Activated T-helper 17 cell treated with anti-CD3 and anti-CD28 coated beads, Interleukin-2, amount 50 U/mL, for 72 hours (primary cell): Measurements from ENCODE around the gene HSDL1. TPM values are rescaled to one million over a fixed set of nuclear protein-coding genes. Genes with fewer than 3 reads are reported as not detected.

Source experiments
- ATAC-seq: fragments of 150-1000 bp; cut with Tn5 transposase; replicated peaks from 2 replicates; pipeline ENCODE4 v1.10.0; 2021; ENCODE audit warnings: mild to moderate bottlenecking, moderate library complexity
- H3K27ac Mint-ChIP-seq: one replicate; pipeline ENCODE4 v1.8.0; 2022; ENCODE audit warnings: mixed read lengths
- H3K27me3 Mint-ChIP-seq: one replicate; pipeline ENCODE4 v1.8.0; 2022; ENCODE audit warnings: mixed read lengths
- H3K36me3 Mint-ChIP-seq: one replicate; pipeline ENCODE4 v1.8.0; 2022; ENCODE audit warnings: low read depth, mild to moderate bottlenecking, mixed read lengths
- H3K4me1 Mint-ChIP-seq: one replicate; pipeline ENCODE4 v1.8.0; 2022; ENCODE audit warnings: mixed read lengths
- H3K4me3 Mint-ChIP-seq: one replicate; pipeline ENCODE4 v1.8.0; 2022; ENCODE audit warnings: mild to moderate bottlenecking, mixed read lengths
- H3K9me3 Mint-ChIP-seq: one replicate; pipeline ENCODE4 v1.8.0; 2022; ENCODE audit warnings: mixed read lengths
- total RNA-seq, 2 donors: library from RNA; stranded (reverse); gene quantifications; one replicate each; pipeline ENCODE4 v1.2.3, GENCODE V29; 2022

HSDL1 gene
- total RNA-seq, 2 donors from 2014 or later, result 9.9 to 14.6 TPM

GRCh38 chr16:84091460-84091859 lies 53.5 kb downstream of the HSDL1 start:
- no peak overlapping the region for H3K27ac Mint-ChIP-seq
- H3K4me3 Mint-ChIP-seq, result no peak overlapping the region
- ATAC-seq, result no peak
- H3K36me3 Mint-ChIP-seq, result peaks cover 99% of the 10 kb centered on the region
- no peaks in the 10 kb centered on the region for H3K9me3 Mint-ChIP-seq
- H3K27me3 Mint-ChIP-seq, result no peaks in the 10 kb centered on the region
- peaks cover 19% of the 10 kb centered on the region for H3K4me1 Mint-ChIP-seq

DNA sequence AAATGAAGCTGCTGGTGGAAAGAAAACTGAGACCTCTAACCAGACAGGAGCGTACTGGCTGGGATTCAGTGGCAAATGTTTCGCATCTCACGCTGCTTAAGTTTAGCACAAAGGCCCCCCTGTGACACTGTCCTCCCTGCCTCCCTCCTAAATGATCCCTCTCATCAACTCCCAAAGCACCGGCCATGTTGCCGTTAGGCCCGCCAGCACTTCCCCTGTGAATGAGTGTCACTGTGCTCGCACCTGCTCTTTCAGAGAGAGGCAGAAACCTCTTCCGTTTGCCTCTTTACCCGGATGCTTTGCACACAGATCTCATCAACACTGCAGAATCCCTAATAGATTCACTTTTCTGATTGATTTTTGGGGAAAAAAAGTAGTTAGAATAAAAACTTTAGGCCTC lies 54.8 kb downstream of the HSDL1 start:
- ATAC-seq, result no peak
- Mint-ChIP-seq H3K36me3 (peaks cover 95% of the 10 kb centered on the region), H3K4me3 (no peak overlapping the region), H3K9me3 (no peaks in the 10 kb centered on the region), H3K4me1 (peaks cover 25% of the 10 kb centered on the region), H3K27me3 (no peaks in the 10 kb centered on the region), H3K27ac (no peak overlapping the region)

DNA sequence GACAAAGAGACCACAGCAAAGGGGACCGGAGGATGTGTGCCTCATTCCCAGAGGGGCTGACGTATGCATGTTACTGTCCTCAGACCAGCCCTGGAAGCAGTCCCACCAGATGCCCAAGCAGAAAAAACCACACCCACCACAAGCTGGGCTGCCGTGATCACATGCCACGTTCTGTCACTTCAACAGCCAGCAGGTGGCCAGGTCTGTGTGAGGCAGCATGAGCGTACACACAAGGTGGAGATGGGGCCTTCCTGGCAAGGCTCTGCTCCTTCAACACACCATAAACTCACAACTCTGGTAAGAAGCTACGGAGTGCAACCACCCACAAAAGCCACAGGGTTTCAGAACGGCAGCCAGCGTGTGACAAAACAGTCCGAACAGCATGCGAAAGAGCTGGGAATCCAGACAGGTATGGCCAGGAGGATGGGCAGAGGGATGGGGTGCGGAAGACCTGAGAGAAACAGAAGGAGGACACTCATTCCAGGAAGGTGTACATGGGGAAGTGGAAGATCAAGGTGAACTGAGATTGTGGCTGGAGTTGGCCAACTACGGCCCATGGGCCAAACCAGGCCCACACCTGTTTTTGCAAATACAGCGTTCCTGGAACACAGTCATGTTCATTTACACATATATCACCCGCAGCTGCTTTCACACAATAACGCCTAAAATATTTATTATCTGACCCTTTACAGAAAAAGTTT lies 56.1 kb downstream of the HSDL1 start:
- H3K4me3 Mint-ChIP-seq, result peak overlapping the region; percentile 38

DNA sequence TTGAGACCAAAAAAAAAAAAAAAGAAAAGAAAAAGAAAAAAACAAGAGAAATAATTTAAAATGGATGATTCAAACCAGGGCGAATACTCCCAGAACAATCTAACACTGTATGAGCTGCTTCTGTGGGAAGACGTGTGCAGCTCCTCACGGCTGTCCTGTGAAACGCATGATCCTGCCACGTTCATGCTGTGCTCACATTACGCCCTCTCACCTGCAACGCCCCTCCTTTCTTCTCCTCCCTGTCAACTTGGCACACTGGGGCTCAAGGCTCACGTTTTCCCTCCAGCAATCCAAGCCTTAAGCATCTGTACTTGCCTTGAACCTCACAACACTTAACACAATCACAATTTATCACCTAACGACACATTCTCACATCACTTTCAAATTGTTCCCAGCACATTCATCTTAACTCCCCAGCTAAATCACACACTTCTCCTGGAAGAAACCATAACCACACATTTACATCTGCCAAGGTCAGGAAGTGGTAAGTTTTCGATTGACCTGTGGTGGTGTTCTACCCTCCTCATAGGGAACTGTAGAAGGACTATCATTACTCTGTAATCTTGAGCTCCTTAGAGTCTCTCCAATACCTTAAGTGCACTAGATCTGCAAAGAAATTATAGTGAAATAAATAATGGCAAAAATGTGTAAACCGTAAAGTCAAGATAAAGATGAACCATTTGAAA lies 57.4 kb downstream of the HSDL1 start:
- peaks cover 92% of the 10 kb centered on the region for H3K36me3 Mint-ChIP-seq
- H3K27ac Mint-ChIP-seq, result peak overlapping the region; percentile 1

More for the DNA sequence above, 56.1 kb downstream of the HSDL1 start:
- H3K36me3 Mint-ChIP-seq, result peaks cover 95% of the 10 kb centered on the region
- H3K27ac Mint-ChIP-seq, result peak overlapping the region; percentile 77
- no peaks in the 10 kb centered on the region for H3K9me3 Mint-ChIP-seq
- ATAC-seq, result peak; percentile 76
- no peaks in the 10 kb centered on the region for H3K27me3 Mint-ChIP-seq
- H3K4me1 Mint-ChIP-seq, result peaks cover 29% of the 10 kb centered on the region

DNA sequence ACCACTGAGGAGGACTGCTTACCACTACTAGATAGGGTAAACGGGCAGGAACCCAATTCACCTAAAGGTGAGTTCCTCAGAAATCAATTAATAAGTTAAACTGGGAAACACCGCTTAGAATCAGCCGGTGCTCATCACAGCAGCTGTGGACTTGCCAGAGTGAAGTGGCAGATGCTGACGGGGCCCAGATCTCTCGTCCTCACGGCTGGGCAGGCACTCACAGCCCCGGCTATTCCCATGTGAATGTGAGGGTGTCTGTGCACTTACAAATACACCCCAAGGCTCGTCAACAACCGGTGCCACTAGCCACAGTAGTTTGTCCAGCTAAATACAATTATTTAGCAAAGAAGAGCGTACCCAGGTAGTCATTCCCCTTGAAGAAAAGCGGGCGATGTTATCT lies 58.0 kb downstream of the HSDL1 start:
- peaks cover 29% of the 10 kb centered on the region for H3K4me1 Mint-ChIP-seq
- H3K9me3 Mint-ChIP-seq, result no peaks in the 10 kb centered on the region
- peaks cover 92% of the 10 kb centered on the region for H3K36me3 Mint-ChIP-seq
- no peak for ATAC-seq
- H3K4me3 Mint-ChIP-seq, result no peak overlapping the region
- no peak overlapping the region for H3K27ac Mint-ChIP-seq
- no peaks in the 10 kb centered on the region for H3K27me3 Mint-ChIP-seq

More for the DNA sequence above, 57.4 kb downstream of the HSDL1 start:
- Mint-ChIP-seq H3K27me3 (no peaks in the 10 kb centered on the region), H3K4me1 (peaks cover 29% of the 10 kb centered on the region), H3K4me3 (no peak overlapping the region), H3K9me3 (no peaks in the 10 kb centered on the region)
- peak; percentile 56 for ATAC-seq

- H3K27ac Mint-ChIP-seq, result peak overlapping the region; percentile 33
- peaks cover 92% of the 10 kb centered on the region for H3K36me3 Mint-ChIP-seq
- H3K4me3 Mint-ChIP-seq, result peak overlapping the region; percentile 30
- no peaks in the 10 kb centered on the region for H3K9me3 Mint-ChIP-seq
- no peaks in the 10 kb centered on the region for H3K27me3 Mint-ChIP-seq
- peaks cover 29% of the 10 kb centered on the region for H3K4me1 Mint-ChIP-seq
- ATAC-seq, result no peak
These were observed 58.6 kb downstream of the HSDL1 start for GRCh38 chr16:84086341-84086740.

DNA sequence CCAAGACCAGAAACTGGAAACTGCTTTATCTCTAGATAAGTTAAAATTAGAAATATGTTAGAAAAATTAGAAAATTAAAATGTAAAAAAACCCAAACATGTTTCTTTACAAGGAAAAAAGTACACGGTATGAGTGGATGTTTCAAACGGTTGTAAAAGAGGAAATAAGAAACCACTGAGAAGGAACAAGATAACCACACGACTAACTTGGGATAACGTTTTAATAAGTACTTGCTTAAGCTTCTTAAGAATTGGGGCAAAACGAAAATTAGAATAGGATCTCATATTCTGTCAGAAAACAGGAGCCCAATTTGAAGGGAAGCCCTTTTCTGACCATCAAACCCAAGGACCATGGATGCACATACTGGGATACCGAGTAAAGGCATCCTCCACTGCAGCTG lies 59.2 kb downstream of the HSDL1 start:
- peak overlapping the region; percentile 30 for H3K4me3 Mint-ChIP-seq
- peaks cover 92% of the 10 kb centered on the region for H3K36me3 Mint-ChIP-seq
- peaks cover 29% of the 10 kb centered on the region for H3K4me1 Mint-ChIP-seq
- no peak for ATAC-seq
- peak overlapping the region; percentile 33 for H3K27ac Mint-ChIP-seq
- H3K9me3 Mint-ChIP-seq, result no peaks in the 10 kb centered on the region
- H3K27me3 Mint-ChIP-seq, result no peaks in the 10 kb centered on the region

GRCh38 chr16:84085271-84085667 lies 59.7 kb downstream of the HSDL1 start:
- H3K9me3 Mint-ChIP-seq, result no peaks in the 10 kb centered on the region
- no peak overlapping the region for H3K27ac Mint-ChIP-seq
- H3K27me3 Mint-ChIP-seq, result no peaks in the 10 kb centered on the region
- H3K4me3 Mint-ChIP-seq, result no peak overlapping the region
- peaks cover 92% of the 10 kb centered on the region for H3K36me3 Mint-ChIP-seq
- ATAC-seq, result no peak
- peaks cover 29% of the 10 kb centered on the region for H3K4me1 Mint-ChIP-seq

DNA sequence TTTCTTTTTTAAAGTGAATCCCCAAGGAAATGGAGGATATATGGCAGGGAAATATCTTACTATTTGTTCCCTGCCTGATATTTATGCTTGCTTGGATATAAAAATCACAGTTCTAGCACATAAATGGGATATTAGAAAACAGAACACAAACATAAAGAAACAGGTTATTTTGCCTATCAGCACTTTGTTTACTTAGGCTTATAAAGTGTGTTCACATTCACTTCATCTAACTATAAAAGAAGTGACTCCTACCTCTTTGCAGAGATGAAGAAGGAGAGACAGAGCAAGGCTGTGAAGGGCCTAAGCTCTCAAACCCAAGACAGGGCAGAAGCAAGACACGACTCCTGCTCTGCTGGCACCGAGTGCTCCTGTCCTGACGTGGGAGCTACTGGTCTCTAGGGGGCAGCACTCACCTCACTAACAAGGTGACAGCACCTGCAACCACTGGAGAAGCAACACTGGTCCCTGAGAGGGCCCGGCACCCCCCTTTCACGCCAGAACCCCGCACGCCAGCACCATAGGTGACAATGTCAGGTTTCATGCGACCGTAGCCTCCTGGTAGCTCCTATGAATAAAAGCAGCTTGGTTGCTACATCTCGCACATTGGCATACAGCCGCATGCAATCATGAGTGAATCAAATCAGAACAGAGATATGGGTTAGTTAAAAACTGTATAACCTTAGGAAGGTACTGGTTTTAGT lies 60.3 kb downstream of the HSDL1 start:
- H3K27ac Mint-ChIP-seq, result no peak overlapping the region
- no peak overlapping the region for H3K4me3 Mint-ChIP-seq
- no peaks in the 10 kb centered on the region for H3K9me3 Mint-ChIP-seq
- H3K36me3 Mint-ChIP-seq, result peaks cover 92% of the 10 kb centered on the region
- peaks cover 29% of the 10 kb centered on the region for H3K4me1 Mint-ChIP-seq
- ATAC-seq, result peak; percentile 84
- H3K27me3 Mint-ChIP-seq, result no peaks in the 10 kb centered on the region

GRCh38 chr16:84082835-84083569 lies 62.0 kb downstream of the HSDL1 start:
- Mint-ChIP-seq H3K9me3 (no peaks in the 10 kb centered on the region), H3K4me1 (peaks cover 15% of the 10 kb centered on the region), H3K36me3 (peaks cover 93% of the 10 kb centered on the region), H3K27me3 (no peaks in the 10 kb centered on the region), H3K4me3 (no peak overlapping the region), H3K27ac (no peak overlapping the region)
- ATAC-seq, result no peak

DNA sequence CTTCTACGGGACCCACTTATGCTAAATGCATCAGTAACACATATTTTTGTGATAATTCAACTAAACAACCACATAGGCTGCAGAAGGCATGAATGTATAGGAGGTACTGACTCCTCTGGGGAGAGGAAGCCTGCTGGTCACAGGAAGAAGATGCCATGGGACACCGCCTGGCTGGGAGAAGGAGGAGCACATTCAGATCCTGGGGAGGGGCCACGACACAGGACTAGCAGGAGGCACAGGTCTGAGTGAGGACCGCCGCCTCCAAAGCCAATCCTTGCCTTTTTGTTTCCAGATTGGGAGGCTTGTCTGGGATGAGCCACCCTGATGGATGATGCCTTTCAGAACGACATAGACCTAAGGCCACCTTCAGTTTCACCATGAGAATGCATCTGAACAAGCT lies 62.9 kb downstream of the HSDL1 start:
- H3K9me3 Mint-ChIP-seq, result no peaks in the 10 kb centered on the region
- H3K4me3 Mint-ChIP-seq, result no peak overlapping the region
- ATAC-seq, result no peak
- H3K27me3 Mint-ChIP-seq, result no peaks in the 10 kb centered on the region
- H3K27ac Mint-ChIP-seq, result no peak overlapping the region
- H3K36me3 Mint-ChIP-seq, result peaks cover 93% of the 10 kb centered on the region
- peaks cover 14% of the 10 kb centered on the region for H3K4me1 Mint-ChIP-seq

GRCh38 chr16:84081446-84081989 lies 63.5 kb downstream of the HSDL1 start:
- Mint-ChIP-seq H3K27me3 (no peaks in the 10 kb centered on the region), H3K4me1 (peaks cover 14% of the 10 kb centered on the region), H3K4me3 (no peak overlapping the region), H3K27ac (peak overlapping the region; percentile 59), H3K9me3 (no peaks in the 10 kb centered on the region), H3K36me3 (peaks cover 93% of the 10 kb centered on the region)
- no peak for ATAC-seq

DNA sequence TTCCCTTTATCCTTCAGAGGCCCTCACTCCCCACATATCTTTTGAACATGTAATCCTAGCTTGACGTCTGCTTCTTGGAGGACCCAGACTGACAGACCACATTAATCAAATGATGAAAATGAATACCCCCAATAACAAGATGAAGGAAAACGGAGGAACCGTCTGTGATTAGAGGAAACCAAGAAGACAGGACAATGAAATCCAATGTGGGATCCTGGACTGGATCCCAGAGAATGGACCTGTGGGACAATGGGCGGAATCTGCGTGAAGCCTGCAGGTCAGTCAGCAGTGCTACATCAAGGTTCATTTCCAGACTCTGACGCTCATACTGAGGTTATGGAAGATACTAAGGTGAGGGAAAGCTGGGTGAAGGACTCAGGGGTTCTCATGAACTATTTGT lies 64.2 kb downstream of the HSDL1 start:
- no peaks in the 10 kb centered on the region for H3K9me3 Mint-ChIP-seq
- no peak overlapping the region for H3K4me3 Mint-ChIP-seq
- peaks cover 8% of the 10 kb centered on the region for H3K4me1 Mint-ChIP-seq
- H3K27me3 Mint-ChIP-seq, result no peaks in the 10 kb centered on the region
- H3K36me3 Mint-ChIP-seq, result peaks cover 93% of the 10 kb centered on the region
- ATAC-seq, result no peak
- H3K27ac Mint-ChIP-seq, result peak overlapping the region; percentile 59

DNA sequence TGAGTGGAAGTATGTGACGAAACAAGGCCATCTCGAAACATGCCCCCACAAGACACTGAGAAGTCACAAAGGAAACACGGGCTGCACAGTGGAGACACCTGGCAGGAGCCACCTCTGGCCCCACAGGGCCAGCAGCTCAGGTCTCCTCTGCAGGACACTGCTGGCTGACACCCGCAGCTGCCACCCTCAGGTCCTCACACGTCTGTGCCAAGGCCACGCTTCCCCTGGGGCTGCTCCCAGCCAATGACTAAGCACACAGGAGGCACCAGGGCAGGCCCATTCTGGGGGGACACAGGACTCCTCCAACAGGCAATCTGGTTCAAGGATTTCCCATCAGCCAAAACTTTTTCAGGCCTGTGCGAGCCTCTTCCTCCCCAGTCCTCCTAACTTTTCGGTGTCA lies 64.6 kb downstream of the HSDL1 start:
- Mint-ChIP-seq H3K27ac (peak overlapping the region; percentile 22), H3K27me3 (no peaks in the 10 kb centered on the region), H3K36me3 (peaks cover 95% of the 10 kb centered on the region), H3K9me3 (no peaks in the 10 kb centered on the region), H3K4me3 (no peak overlapping the region), H3K4me1 (peaks cover 8% of the 10 kb centered on the region)
- no peak for ATAC-seq
